MM.1S (cell line): Measurements from ENCODE around the gene MBD4.
"Not testable (repeated sequence)": the region's sequence is repeated elsewhere in the genome, so short reads cannot be mapped to it uniquely, and the experiment has no call there.

Experiments
- DNase-seq: peaks from one replicate; pipeline ENCODE4 v3.0.0-alpha.2; 2015
- H2AFZ ChIP-seq: fragments of 300-600 bp; sonication (generic); 2 replicates; pipeline ENCODE4 v1.6.0; 2016; ENCODE audit warnings: antibody characterized with exemption, low read length
- H3F3A ChIP-seq: fragments of 300-600 bp; sonication (generic); 2 replicates; pipeline ENCODE4 v1.6.1; 2016; ENCODE audit warnings: mild to moderate bottlenecking, antibody characterized with exemption, low read length, moderate library complexity, mixed read lengths; ENCODE audit not compliant: insufficient read depth
- H3K27ac ChIP-seq: fragments of 300-600 bp; sonication (generic); 2 replicates; pipeline ENCODE4 v1.5.1; 2016; ENCODE audit warnings: mild to moderate bottlenecking, low read length
- H3K27me3 ChIP-seq: fragments of 300-600 bp; sonication (generic); replicated peaks from 2 replicates; pipeline ENCODE4 v1.6.0; 2016; ENCODE audit warnings: low read length; ENCODE audit not compliant: insufficient read depth
- H3K36me3 ChIP-seq: fragments of 300-600 bp; sonication (generic); replicated peaks from 2 replicates; pipeline ENCODE4 v1.6.1; 2016; ENCODE audit warnings: mild to moderate bottlenecking, low read length, mixed read lengths; ENCODE audit not compliant: insufficient read depth
- H3K4me1 ChIP-seq: fragments of 300-600 bp; sonication (generic); 2 replicates; pipeline ENCODE4 v1.6.1; 2016; ENCODE audit warnings: low read length, mixed read lengths
- H3K4me2 ChIP-seq: fragments of 300-600 bp; sonication (generic); 2 replicates; pipeline ENCODE4 v1.6.0; 2016; ENCODE audit warnings: low read depth, low read length
- H3K4me3 ChIP-seq: fragments of 300-600 bp; sonication (generic); 2 replicates; pipeline ENCODE4 v1.5.1; 2016; ENCODE audit warnings: low read length, mixed read lengths
- H3K79me2 ChIP-seq: fragments of 300-600 bp; sonication (generic); 2 replicates; pipeline ENCODE4 v1.6.1; 2016; ENCODE audit warnings: mixed run types, low read length, mixed read lengths
- H3K9ac ChIP-seq: fragments of 300-600 bp; sonication (generic); 2 replicates; pipeline ENCODE4 v1.6.1; 2016; ENCODE audit warnings: low read length, mixed read lengths
- H3K9me2 ChIP-seq: fragments of 300-600 bp; sonication (generic); replicated peaks from 2 replicates; pipeline ENCODE4 v1.6.1; 2016; ENCODE audit warnings: mild to moderate bottlenecking, low read length, mixed read lengths; ENCODE audit not compliant: insufficient read depth
- H3K9me3 ChIP-seq: fragments of 300-600 bp; sonication (generic); replicated peaks from 2 replicates; pipeline ENCODE4 v1.6.1; 2016; ENCODE audit warnings: mild to moderate bottlenecking, low read length, mixed read lengths; ENCODE audit not compliant: insufficient read depth
- H4K20me1 ChIP-seq: fragments of 300-600 bp; sonication (generic); 2 replicates; pipeline ENCODE4 v1.6.1; 2016; ENCODE audit warnings: mild to moderate bottlenecking, low read length, moderate library complexity, mixed read lengths; ENCODE audit not compliant: insufficient read depth
- CTCF ChIP-seq: fragments of 300-600 bp; sonication (generic); IDR thresholded peaks from 2 replicates; pipeline ENCODE4 v1.5.1; 2016; ENCODE audit warnings: antibody characterized with exemption, low read length, mixed read lengths
- EZH2 ChIP-seq: fragments of 300-600 bp; sonication (generic); optimal IDR thresholded peaks from 2 replicates; pipeline ENCODE3; 2017; ENCODE audit warnings: low read depth, mild to moderate bottlenecking, antibody characterized with exemption, low read length, mixed read lengths
- EZH2phosphoT487 ChIP-seq: fragments of 300-600 bp; sonication (generic); IDR thresholded peaks from 2 replicates; pipeline ENCODE4 v1.6.1; 2018; ENCODE audit warnings: antibody characterized with exemption, low read length

Gene MBD4

GRCh38 chr3:129384594-129385323 lies 55.0 kb downstream of the MBD4 start:
- Histone ChIP-seq H3K4me2 (no peak overlapping the region), H3K36me3 (no peaks in the 10 kb centered on the region), H3K9ac (no peak overlapping the region), H3K27ac (no peak overlapping the region), H3K9me3 (no peaks in the 10 kb centered on the region), H2AFZ (no peak overlapping the region), H3F3A (no peaks in the 10 kb centered on the region; the same call in 1 of the 2 replicates), H3K79me2 (no peaks in the 10 kb centered on the region), H3K9me2 (no peaks in the 10 kb centered on the region), H3K4me3 (no peak overlapping the region), H3K27me3 (no peaks in the 10 kb centered on the region), H4K20me1 (no peaks in the 10 kb centered on the region), H3K4me1 (no peaks in the 10 kb centered on the region)
- DNase-seq, result no peak
- TF ChIP-seq EZH2phosphoT487 (no peak), EZH2 (no peak), CTCF (no peak)

DNA sequence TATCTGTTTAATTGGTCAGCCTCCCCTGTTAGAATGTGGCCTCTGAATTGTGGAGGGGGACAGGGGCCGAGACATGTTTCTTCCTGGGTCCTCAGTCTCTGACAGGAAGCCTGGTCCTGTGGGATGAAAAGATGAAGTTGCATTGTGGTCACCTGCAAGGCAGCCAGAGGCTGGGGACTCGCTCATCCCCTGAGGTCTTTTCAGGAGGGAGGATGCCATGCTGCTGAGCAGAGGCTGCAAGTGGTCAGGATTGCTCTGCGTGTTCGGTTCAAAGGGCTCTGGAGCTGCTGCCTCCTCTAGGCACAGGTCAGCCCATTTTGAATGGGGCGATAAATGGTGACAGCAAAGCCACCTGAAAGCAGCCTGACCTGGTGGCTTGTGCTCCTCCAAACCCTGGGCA lies 55.6 kb downstream of the MBD4 start:
- not testable (repeated sequence) for H3K9ac ChIP-seq, H3K79me2 ChIP-seq, DNase-seq, H3K4me2 ChIP-seq, H3F3A ChIP-seq, H3K36me3 ChIP-seq, H3K4me1 ChIP-seq, H4K20me1 ChIP-seq, H3K27ac ChIP-seq, H3K9me2 ChIP-seq, H3K9me3 ChIP-seq, H3K4me3 ChIP-seq, H2AFZ ChIP-seq, H3K27me3 ChIP-seq

DNA sequence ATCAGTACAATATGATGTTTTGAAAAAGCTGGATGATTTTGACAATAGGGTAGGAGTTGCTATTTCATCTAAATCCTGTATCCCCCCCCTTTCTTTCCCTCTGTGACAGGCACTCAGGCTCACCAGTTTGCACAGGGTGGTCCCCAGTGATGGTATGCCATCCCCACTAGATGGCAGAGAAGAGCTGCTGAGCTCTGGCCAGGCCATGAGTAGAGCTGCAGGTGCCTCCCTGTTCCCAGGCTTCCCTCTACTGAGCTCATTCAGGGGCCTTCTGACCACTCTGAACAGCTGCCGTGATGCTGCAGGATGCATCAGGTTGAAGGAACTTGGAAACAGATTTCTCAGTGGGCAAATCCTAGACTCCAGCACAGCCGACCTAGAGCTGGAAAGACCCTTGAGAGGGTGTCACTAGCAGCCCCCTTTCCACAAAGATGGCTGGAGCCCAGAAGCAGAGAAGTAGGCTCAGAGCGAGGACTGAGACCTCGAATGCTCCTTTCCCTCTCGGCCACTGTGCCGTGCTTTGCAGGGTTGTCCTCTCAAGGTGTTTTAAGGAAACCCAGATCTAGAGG lies 56.4 kb downstream of the MBD4 start:
- Histone ChIP-seq H2AFZ (no peak overlapping the region), H3K9me2 (no peaks in the 10 kb centered on the region), H3K4me1 (no peaks in the 10 kb centered on the region), H3K79me2 (no peaks in the 10 kb centered on the region), H3K36me3 (no peaks in the 10 kb centered on the region), H3K27me3 (no peaks in the 10 kb centered on the region), H3K9me3 (no peaks in the 10 kb centered on the region), H3K4me2 (no peak overlapping the region), H3K4me3 (no peak overlapping the region), H3K9ac (no peak overlapping the region), H3K27ac (no peak overlapping the region), H3F3A (no peaks in the 10 kb centered on the region; the same call in 1 of the 2 replicates), H4K20me1 (no peaks in the 10 kb centered on the region)
- peak; percentile 52 for DNase-seq
- TF ChIP-seq EZH2 (no peak), CTCF (peak; percentile 81), EZH2phosphoT487 (no peak)

DNA sequence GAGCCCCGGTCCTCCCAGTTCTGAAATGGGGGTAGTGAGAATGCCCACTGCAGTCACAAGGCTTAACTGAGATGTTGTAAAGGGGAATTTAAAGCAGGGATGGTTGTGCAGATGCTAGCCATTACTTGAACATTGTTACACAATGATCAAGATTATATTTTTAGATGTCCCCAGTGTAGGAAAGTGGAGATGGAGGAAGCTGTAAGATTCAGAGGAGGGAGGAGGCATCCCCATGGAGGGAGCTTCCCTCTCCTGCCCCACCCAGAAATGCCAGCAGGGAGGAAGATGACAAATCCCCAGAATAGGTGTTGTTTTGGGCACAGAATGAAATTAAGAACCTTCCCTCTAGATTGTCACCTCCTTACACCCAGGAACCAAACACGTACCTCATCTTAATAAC lies 57.4 kb downstream of the MBD4 start:
- Histone ChIP-seq H3K79me2 (no peaks in the 10 kb centered on the region), H3K4me1 (no peaks in the 10 kb centered on the region), H2AFZ (no peak overlapping the region), H3K27me3 (no peaks in the 10 kb centered on the region), H3K9ac (no peak overlapping the region), H3K4me3 (no peak overlapping the region), H3K9me3 (no peaks in the 10 kb centered on the region), H4K20me1 (no peaks in the 10 kb centered on the region), H3F3A (no peaks in the 10 kb centered on the region; the same call in 1 of the 2 replicates), H3K9me2 (no peaks in the 10 kb centered on the region), H3K36me3 (no peaks in the 10 kb centered on the region), H3K4me2 (no peak overlapping the region), H3K27ac (no peak overlapping the region)
- TF ChIP-seq CTCF, result no peak
- no peak for TF ChIP-seq EZH2
- no peak for TF ChIP-seq EZH2phosphoT487
- no peak for DNase-seq
